GM21381 (cell line): Measurements from ENCODE around the gene HOXD13.

Source experiments
- ATAC-seq: cut with Tn5 transposase; IDR thresholded peaks from one replicate; pipeline ENCODE4 v1.9.1; 2021; ENCODE audit warnings: mild to moderate bottlenecking, moderate library complexity; ENCODE audit not compliant: unreplicated experiment

HOXD13 gene

GRCh38 chr2:176130957-176131847, 38.7 kb downstream of the HOXD13 start:
- no peak for ATAC-seq

GRCh38 chr2:176131848-176132158, 39.3 kb downstream of the HOXD13 start:
- no peak for ATAC-seq

DNA sequence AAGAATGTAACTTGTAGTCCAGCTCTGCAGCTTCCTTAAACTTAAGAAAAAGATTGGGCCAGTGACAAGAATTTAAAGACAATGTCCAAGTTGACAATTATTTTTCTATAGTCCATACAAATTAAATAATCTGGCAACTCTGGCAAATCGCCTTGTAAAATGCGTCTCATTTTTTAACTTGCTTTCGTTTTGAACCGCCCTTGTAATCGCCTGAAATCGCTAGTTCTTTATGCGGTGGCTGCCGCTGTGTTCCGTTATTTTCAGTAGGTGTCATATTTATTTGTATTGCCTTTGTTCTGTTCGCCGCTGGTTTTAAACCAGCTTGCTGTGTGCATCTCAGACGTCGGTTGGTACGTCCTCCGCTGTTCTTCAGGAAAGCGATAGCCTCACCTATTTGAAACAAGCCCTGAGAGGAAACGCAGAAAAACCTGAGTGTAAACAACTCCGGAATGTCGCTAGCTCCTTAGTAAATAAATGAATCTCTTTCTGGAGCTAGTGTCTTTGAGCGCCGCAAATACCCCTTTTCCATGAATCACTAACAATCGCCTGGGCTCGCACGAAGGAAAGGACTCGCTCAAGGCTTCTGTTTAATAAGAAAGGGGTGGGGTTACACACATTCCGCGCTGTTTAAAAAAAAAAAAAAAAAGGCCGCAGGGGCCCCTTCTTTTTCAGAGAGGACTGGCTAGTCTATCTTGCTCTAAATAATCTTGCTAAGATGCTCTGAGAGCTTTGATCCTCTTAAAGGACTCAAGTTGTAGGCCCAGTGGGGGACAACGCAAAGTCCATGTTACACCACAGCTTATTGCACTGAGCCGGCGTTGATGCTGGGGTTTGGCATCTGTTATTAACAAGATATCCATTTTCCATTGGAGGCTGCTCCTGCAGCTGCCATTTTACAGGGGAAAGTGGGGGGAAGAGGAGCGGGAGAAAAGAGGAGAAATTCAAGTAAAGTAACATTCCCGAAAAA, 40.0 kb downstream of the HOXD13 start:
- ATAC-seq = no peak

DNA sequence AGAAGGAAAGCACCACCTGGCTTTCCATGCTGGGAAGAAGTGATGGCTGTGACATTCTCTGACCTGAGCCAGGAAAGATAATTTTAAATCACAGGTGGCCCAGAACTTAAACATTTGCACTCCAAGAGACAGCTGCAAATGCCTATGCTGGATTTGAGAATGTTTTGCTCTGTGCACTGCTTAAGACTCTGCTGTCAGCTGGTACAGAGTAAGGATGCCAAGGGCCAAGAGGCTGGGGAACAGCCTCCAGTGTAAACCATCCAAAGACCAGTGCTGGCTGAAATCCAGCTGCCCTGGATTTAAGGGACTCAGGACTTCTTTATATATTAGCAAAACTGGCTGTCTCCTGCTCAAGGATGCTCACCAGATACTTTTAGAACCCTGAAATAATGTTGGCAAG, 40.9 kb downstream of the HOXD13 start:
- no peak for ATAC-seq

DNA sequence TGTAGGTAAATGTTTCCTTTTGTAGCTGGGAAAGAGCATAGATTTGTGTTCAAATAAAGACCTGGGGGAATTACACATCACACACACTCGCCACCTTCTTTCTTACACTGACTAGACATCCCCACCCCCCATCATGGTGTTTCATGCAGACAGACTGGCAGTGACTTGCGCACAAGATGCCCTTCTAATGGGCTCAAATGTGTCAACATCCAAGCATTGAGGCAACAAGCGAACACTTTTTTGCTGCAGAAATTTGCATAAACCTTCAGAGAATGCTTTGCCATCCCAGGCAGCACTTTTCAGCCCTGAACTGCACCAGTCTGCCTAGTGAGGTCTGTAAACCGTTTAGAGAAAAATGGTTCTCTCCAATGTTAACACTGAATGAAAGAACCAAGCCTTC, 41.5 kb downstream of the HOXD13 start:
- ATAC-seq = no peak

- no peak for ATAC-seq
Observed at GRCh38 chr2:176135035-176135440, 42.5 kb downstream of the HOXD13 start.

- no peak for ATAC-seq
Observed at GRCh38 chr2:176136374-176137251, 44.1 kb downstream of the HOXD13 start.

GRCh38 chr2:176137252-176137580, 44.7 kb downstream of the HOXD13 start:
- no peak for ATAC-seq

- ATAC-seq = no peak
Observed at GRCh38 chr2:176137906-176138305, 45.4 kb downstream of the HOXD13 start.

GRCh38 chr2:176138526-176138922, 46.0 kb downstream of the HOXD13 start:
- ATAC-seq = no peak

- ATAC-seq = no peak
Observed at GRCh38 chr2:176138923-176139660, 46.6 kb downstream of the HOXD13 start.

DNA sequence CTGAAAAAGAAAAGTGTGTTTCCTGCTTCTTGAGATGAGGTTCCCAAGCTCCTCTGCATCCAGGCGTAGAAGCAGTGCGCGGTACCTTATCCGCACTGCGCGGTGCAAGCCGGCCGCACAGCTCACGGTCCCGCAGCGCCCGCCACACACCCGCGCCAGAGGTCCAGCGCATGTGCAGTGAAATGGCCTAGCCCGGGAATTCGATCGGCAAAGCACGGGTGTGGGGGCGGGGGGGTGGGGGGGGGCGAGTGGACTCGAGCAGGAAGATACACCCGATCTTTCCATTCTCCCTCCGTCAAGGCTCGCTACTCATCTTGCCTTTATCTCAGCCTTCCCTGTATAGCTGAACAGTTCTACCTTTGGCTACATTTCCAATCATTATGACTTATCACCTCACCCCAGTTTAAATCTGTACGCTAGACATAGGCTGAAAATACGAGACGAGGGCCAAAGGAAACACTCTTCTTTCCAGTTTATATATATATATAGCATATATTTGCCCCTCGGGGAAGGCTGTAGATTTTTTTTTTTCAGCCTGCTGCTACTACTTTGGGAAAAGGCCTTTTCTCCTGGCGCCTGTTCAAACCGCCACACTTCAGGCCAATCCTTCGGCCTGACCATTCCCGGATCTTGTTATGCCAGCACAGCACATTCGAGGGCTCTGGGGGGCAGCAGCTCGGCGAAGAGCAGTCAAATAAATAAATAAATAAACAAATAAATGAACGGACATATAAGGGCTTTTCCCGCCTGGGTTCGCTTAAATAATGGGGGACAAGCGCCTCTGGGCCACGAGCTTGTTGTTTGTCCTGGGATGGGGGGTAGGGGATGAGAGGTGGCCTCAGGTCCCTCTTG, 47.4 kb downstream of the HOXD13 start:
- ATAC-seq = no peak

- ATAC-seq = peak; percentile 91
Observed at GRCh38 chr2:176140513-176141317, 48.2 kb downstream of the HOXD13 start.

DNA sequence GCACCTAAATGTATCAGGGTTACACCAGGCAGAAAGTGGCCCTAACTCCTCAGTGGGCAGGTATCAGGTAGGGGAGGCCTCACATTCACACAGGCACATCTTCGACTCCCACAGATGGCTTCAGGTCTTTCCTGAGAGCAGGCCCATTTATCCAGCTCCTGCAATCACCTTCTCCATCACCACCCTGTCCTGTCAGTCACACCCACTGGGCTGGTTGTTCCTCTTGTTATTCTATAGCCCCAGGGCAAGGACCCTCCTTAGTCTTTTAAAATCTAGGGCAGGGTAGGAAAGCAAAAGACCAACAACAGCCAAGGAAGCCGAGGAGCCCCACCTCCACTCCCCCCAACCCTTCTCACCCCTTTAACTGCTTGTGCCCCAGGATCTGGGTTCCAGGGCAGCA, 49.8 kb downstream of the HOXD13 start:
- ATAC-seq = no peak
